ENCODE data around the gene DLGAP1.

DNA sequence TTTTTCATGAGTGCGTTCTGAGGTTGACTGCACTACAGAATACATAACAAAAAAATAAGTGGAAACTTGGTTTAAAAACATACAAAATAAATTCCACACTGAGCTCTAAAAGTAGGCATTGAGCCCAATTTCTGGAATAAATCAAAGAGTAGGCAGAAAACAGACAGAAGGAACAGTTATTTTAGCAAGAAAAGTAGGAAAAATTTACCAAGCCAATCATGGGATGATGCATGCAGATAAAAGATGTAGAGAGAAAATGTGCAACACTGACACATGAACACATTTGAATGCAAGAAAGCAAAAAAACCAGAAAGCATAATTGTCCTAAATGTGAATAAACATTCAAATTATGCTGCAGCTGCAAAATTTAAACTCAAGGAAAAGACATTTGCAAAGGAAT is 308.3 kb downstream of the DLGAP1 start:
- TF ChIP-seq CTCF (IDR thresholded peaks at IDR 0.05) (no peak), EP300 (IDR thresholded peaks at IDR 0.05) (no peak), POLR2AphosphoS5 (IDR thresholded peaks at IDR 0.05) (no peak)
